Measurements from ENCODE around the gene UGT1A9.

The UGT1A9 gene

DNA sequence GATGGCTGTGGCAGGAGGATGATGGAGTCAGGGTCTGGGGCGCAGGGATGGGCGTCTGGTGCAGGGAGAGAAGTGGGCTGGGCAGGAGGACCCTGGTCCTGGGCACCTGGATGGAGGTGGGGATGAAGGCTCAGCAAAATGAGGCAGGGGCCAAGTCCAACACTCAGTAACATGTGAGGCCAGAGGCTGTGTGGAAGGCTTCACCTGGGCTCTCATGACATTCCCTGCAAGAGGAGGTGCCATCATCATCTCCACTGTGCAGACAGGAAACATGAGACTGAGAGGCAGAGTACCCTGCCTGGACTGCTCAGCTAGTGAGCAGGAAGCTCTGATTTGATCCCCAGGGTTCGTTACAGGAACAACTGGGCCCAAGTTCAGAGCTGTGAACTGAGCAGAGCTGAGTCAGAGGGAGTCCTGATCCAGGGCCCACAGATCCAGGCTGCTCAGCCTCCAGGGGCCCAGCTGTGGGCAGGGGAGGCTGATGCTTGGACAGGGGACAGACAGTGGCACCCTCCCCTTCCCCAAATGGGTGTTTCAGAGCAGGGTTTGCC lies 145.7 kb downstream of the UGT1A9 start:
- no peak for DNase-seq (ENCODE audit: low spot score)

DNA sequence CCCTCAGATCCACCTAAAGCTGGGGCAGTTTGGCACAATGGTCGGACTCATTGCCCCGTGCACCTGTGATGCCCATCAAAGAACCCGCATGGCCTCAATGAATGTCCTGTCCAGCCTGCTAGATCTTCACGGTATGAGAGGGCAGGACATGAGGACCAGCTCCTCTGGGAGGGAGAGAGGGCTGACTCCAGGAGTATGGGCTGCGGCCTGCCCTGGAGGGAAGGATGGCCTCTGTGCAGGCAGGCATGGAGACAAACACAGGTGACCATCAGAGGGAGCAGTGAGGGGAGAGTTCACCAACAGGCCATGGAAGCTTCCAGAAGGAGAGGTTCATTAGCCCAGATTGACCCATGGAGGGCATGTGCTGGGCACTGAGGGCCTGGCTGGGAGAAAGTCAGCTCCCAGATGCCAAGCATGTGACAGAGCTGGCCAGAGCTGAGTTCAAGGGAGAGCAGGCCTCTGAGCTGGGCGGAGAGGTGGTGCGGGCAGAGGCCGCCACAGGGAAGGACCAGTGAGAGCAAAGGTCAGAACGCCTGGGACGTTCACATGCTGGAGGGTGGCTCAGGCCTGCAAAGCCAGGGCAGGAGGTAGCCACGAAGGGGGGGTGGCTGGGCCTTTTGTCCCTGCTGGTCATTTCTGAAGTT lies 146.4 kb downstream of the UGT1A9 start:
- no peak for DNase-seq (ENCODE audit: low spot score)

DNA sequence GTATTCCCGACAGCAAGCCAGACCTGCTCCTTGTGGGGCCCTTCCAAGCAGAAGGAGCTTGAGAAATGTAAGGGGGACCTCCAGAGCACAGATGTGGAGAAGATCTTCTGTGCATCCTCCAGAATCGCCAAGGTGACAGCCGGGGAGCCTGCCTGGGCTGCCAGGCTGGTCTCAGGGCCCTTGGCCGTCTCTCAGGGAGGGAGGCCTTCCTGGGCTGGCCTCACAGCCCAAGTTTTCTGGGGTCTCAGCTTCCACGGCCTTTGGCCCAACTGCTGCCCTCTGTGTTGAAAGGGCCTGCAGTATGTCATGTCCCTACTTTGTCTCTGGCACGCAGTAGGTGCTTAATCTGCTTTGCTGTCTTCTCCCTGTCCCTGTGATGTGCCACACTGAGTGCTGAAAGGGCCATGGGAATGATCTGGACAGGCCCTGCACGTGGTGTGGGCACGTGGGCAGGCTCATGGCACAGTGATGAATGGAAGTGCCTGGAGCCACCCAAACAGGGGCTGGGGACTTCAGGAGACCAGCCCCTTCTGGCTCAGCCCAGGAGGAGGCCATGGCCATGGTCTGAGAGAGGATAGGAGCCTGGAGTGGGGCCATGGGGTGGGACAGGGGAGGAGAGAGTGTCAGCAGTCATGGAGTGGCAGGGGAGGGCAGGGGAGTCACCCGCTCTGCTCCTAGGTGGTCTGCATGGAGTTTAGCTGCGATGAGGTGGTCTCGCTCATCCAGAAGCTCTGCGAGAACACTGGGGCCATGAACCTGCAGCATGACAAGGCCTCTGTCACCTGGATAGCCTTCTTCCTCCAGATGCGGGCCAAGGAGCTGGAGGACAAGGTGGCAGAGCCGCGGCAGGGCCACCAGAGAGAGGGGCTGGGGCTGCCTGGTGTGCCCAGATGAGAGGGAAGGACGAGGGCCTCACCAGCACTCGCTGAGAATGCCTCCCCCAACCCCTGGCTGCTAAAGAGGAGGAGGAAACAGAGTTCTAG lies 147.2 kb downstream of the UGT1A9 start:
- no peak for DNase-seq (ENCODE audit: low spot score)

DNA sequence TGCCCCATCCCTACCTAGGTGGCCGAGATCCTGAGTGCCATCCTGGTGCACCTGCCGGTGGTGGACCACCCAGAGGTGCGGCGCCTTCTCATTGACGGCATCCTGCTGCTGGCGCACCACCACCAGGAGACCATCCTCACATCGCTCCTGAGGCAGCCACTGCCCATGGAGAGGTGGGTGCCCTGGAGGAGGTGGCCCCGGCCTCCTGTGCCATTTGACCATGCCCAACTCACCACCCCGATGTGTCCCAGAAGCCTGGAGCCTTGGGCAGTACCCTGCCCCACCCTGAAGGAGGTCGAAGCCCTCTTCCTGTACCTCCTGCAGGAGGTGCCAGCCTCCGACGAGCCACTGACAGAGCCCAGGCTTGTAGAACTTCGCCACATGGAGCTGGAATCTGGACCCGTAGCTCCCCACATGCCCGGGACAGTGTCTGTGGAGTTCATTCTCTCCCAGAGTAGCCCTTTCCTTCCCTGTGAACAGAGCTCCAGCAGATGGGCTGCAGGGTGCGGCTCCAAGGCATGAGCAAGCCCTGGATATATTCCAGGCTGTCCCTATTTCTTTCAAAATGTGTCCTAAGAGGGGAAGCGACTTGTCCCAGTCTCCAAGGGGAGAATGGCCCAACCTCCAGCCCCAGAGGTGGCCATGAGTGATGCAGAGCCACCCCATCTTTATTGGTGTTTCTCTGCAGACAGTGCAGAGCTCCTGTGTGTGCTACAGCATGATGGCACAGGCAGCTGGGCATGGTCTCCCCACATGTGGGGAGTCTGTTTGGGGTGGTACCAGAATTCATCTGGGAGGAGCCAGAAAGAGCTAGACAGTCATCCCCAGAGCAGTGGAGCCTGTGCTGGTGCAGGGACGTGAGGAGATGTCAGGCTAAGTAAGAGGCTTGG lies 148.4 kb downstream of the UGT1A9 start:
- no peak for DNase-seq (ENCODE audit: low spot score)

DNA sequence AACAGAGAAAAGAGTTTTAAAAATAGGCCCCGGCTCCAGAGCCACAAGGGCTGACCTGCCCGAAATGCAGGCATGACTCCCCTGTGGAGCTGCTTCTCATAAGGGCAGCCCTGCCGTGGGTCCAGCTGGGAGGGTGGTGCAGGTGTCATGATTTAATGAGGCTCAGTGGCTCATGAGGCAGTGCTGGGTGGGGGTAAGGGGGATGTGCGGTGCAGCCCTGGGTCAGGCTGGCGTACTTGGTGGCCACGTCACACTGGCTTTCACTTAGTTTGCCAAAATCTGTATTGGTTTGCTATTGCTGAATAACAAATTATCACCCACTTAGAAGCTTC lies 149.0 kb downstream of the UGT1A9 start:
- no peak for DNase-seq (ENCODE audit: low spot score)

DNA sequence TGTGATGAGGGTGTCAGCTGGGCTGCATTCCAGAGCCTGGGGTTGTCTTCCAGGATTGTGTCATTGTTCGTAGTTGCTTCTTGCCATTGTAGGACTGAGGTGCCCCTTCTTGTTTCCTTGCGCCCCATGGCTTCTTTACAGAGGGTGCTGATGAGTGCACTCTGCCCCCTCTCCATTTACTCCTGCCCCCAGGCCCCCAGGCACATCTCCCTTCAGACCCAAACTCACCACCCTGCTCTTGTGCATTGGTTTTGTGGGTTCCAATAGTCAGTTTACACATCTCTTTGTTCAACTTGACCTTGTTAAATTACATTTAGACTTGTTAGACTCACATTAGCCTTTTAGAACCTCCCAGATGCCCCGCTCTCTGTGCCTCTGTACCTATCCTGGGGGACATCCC lies 149.5 kb downstream of the UGT1A9 start:
- DNase-seq (ENCODE audit: low spot score): no peak

DNA sequence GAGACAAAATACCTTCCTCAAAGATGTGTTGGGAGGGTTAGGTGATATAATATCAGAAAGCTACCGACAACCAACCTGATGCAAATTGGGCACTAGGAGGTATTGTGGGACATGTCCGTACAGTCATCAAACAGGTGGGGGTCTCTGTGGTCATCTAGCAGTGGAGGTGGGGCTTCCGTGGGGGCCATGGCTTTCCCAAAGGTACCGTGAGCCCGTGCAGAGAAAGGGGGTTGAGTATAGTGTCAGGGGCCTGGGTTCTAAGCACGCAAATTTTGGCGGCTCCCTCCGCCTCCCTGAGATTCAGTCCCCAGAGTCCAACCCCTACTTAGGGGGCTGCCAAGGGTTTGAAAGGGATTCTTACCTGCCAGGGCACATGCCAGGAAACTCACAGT lies 150.0 kb downstream of the UGT1A9 start:
- DNase-seq (ENCODE audit: low spot score): no peak

DNA sequence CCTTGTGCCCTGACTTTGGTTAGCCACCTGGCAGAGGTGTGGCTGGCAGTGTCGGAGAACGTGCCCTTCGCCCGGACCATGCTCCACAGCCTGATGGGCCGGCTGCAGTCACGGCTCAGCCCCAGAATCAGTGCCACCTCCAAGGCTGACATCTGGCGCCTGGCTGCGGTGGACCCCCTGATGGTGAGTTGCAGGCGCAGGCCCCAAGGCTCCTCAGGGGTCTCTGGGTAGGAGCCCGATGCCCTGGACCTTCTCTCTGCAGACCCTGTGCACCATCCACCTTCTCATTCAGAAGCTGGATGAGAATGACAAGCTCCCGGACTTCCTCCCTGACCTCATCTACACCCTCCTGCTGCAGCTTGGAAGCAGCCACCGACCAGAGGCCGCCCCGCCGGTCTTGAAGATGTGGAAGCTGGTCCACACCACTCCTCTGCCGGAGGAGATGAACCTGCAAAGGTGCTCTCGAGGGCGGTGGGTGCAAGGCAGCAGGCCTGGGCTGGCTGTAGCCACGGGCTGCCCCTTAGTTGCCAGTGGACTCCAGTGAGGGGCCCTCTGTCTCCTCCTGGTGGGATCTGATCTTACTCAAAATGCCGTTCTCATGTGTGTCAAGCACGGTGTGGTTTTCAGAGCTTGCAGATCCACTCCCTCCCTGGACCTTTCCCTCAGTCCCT lies 150.5 kb downstream of the UGT1A9 start:
- DNase-seq (ENCODE audit: low spot score): no peak

Data from SW480 (cell line).